NB4 (cell line): ENCODE results near the gene CGB3.

Experiments used
- DNase-seq: peaks from one replicate; pipeline ENCODE4 v3.0.0; 2010; ENCODE audit warnings: low read depth
- H3K4me3 ChIP-seq: one replicate; pipeline ENCODE4 v1.5.1; 2011; ENCODE audit warnings: mild to moderate bottlenecking, low read depth, low read length, moderate library complexity
- CTCF ChIP-seq: IDR thresholded peaks from one replicate; pipeline ENCODE4 v1.5.1; 2012; ENCODE audit warnings: low read depth, low read length
- MAX ChIP-seq: IDR thresholded peaks from 2 replicates; pipeline ENCODE4 v1.6.1; 2011; ENCODE audit warnings: low read depth, low read length
- MYC ChIP-seq: IDR thresholded peaks from 2 replicates; pipeline ENCODE4 v1.6.1; 2011; ENCODE audit warnings: low read depth, low read length
- POLR2A ChIP-seq: IDR thresholded peaks from 2 replicates; pipeline ENCODE4 v1.6.1; 2011; ENCODE audit warnings: mild to moderate bottlenecking; ENCODE audit not compliant: insufficient read length; ENCODE audit errors: extremely low read depth

CGB3 gene

GRCh38 chr19:49017041-49017665 lies 7.0 kb downstream of the CGB3 start, which contains the start of gene LHB:
Gene LHB (minus strand): TSS chr19:49017091. CDS start chr19:49017081, 10 bp downstream.
- no peak for DNase-seq
- H3K4me3 ChIP-seq, result no peak within 1 kb of the TSS
- TF ChIP-seq MYC, result no peak
- no peak for TF ChIP-seq MAX
- TF ChIP-seq POLR2A, result no peak
- no peak for TF ChIP-seq CTCF

- no peak for DNase-seq
- TF ChIP-seq CTCF, result no peak
- no peak for TF ChIP-seq POLR2A
- no peak for TF ChIP-seq MAX
- TF ChIP-seq MYC, result no peak
- H3K4me3 ChIP-seq, result no peak overlapping the region
Measured at GRCh38 chr19:49016067-49016839, 7.9 kb downstream of the CGB3 start.

GRCh38 chr19:49014870-49015255 lies 9.3 kb downstream of the CGB3 start:
- no peak overlapping the region for H3K4me3 ChIP-seq
- TF ChIP-seq POLR2A (no peak), CTCF (no peak), MYC (no peak), MAX (no peak)
- DNase-seq, result no peak

- no peak for DNase-seq
- no peak for TF ChIP-seq MAX
- no peak overlapping the region for H3K4me3 ChIP-seq
Measured at GRCh38 chr19:49014123-49014869, 9.8 kb downstream of the CGB3 start.

- no peak for TF ChIP-seq MYC
- H3K4me3 ChIP-seq, result no peak overlapping the region
- DNase-seq, result no peak
Measured at GRCh38 chr19:49011194-49011593, 12.9 kb downstream of the CGB3 start.

- H3K4me3 ChIP-seq, result no peak overlapping the region
- TF ChIP-seq MAX (no peak), POLR2A (no peak), CTCF (no peak), MYC (no peak)
- DNase-seq, result no peak
Measured at GRCh38 chr19:49010453-49010852, 13.7 kb downstream of the CGB3 start.
